A549 treated with dexamethasone at 1 μM for 4 hours (cell line): ENCODE data around the gene NUTM2E. TPM values are rescaled to one million over a fixed set of nuclear protein-coding genes. Genes with fewer than 3 reads are reported as not detected.

Source experiments
- total RNA-seq: library from RNA; stranded (reverse); fragments of 200-300 nt; extraction: Qiagen RNA extraction; gene quantifications from 5 replicates; pipeline ENCODE4 v1.2.3, GENCODE V29; 2022

The NUTM2E gene
- 0.26 to 0.48 TPM (median 0.40 TPM) in 5 replicates for total RNA-seq

GRCh38 chr10:79826496-79827215 is at the start of gene NUTM2E:
NUTM2E (plus strand) TSS chr10:79826739; CDS start chr10:79841741, 15,002 bp downstream.

Other genes starting within 250 kb of the NUTM2E start
- gene SFTPA1, start 215.8 kb upstream of the NUTM2E start, total RNA-seq = not detected in 5 replicates
- gene NUTM2B, start 123.5 kb upstream of the NUTM2E start, total RNA-seq = 0.23 to 0.43 TPM (median 0.32 TPM) in 5 replicates
- 0.14 to 0.35 TPM (median 0.28 TPM) in 5 replicates for gene SFTPD, start 122.4 kb downstream of the NUTM2E start, total RNA-seq